ENCODE data around the gene RPAP3. TPM values are rescaled to one million over a fixed set of nuclear protein-coding genes. Genes with fewer than 3 reads are reported as not detected.

Gene RPAP3
- polyA plus RNA-seq, 1 donor (not counting 4 experiments of a cell fraction or from before 2014, with no cell fraction given), result 22.9 TPM

- H3K9me3 ChIP-seq (ENCODE audit: control insufficient read depth, low read depth, low read length), result no peaks in the 10 kb centered on the region
- H3K4me1 ChIP-seq (ENCODE audit: control insufficient read depth, extremely low read depth, insufficient read depth, low read length), result peaks cover 20% of the 10 kb centered on the region
These were observed 15.7 kb upstream of the RPAP3 start for GRCh38 chr12:47721431-47721973.

GRCh38 chr12:47718531-47718930 is 12.7 kb upstream of the RPAP3 start:
- Histone ChIP-seq H3K9me1 (ENCODE audit: control insufficient read depth, extremely low read depth, insufficient read depth, low read length) (no peaks in the 10 kb centered on the region), H3K36me3 (ENCODE audit: control insufficient read depth in 2 of 2, extremely low read depth in 1 of 2, insufficient read depth in 2 of 2, low read length in 2 of 2) (no peaks in the 10 kb centered on the region), H3K9me3 (ENCODE audit: control insufficient read depth, low read depth, low read length) (no peaks in the 10 kb centered on the region), H4K20me1 (ENCODE audit: control insufficient read depth, extremely low read depth, insufficient read depth, low read length) (no peaks in the 10 kb centered on the region), H3K4me3 (ENCODE audit: control insufficient read depth in 2 of 3, extremely low read depth in 1 of 3, insufficient read depth in 2 of 3, low read depth in 1 of 3, low read length in 3 of 3) (no peak overlapping the region), H3K79me2 (ENCODE audit: control insufficient read depth, insufficient read depth, low read length) (no peaks in the 10 kb centered on the region), H3K4me1 (ENCODE audit: control insufficient read depth, extremely low read depth, insufficient read depth, low read length) (peaks cover 16% of the 10 kb centered on the region), H3K9ac (ENCODE audit: control insufficient read depth, extremely low read depth, insufficient read depth, low read length) (no peak overlapping the region), H2AFZ (ENCODE audit: control insufficient read depth, low read length) (no peak overlapping the region), H3K4me2 (ENCODE audit: control insufficient read depth, extremely low read depth, insufficient read depth, low read depth, low read length) (no peak overlapping the region), H3K27me3 (ENCODE audit: control insufficient read depth, extremely low read depth, insufficient read depth, low read length) (no peaks in the 10 kb centered on the region), H3K27ac (ENCODE audit: control insufficient read depth, insufficient read depth, low read length) (no peak overlapping the region)
- FAIRE-seq (no peak), DNase-seq (ENCODE audit: low read depth, low spot score) (no peak)
- dilution Hi-C loops (cut with MboI; ENCODE audit: extremely low pct_ligation_motif_present, low sequenced_read_pairs), result no loop called here
- TF ChIP-seq EZH2 (IDR thresholded peaks at IDR 0.05; ENCODE audit: low read length) (no peak), CTCF (optimal IDR thresholded peaks at IDR 0.05 in 1 of 3, IDR thresholded peaks at IDR 0.05 in 1 of 3, conservative IDR thresholded peaks at IDR 0.05 in 1 of 3; ENCODE audit: extremely low read depth in 1 of 3, insufficient read depth in 2 of 3, low read length in 3 of 3) (no peak)

More at GRCh38 chr12:47721431-47721973, 15.7 kb upstream of the RPAP3 start:
- TF ChIP-seq EZH2 (IDR thresholded peaks at IDR 0.05; ENCODE audit: low read length) (no peak), CTCF (optimal IDR thresholded peaks at IDR 0.05 in 1 of 3, IDR thresholded peaks at IDR 0.05 in 1 of 3, conservative IDR thresholded peaks at IDR 0.05 in 1 of 3; ENCODE audit: extremely low read depth in 1 of 3, insufficient read depth in 2 of 3, low read length in 3 of 3) (no peak)
- Histone ChIP-seq H3K36me3 (ENCODE audit: control insufficient read depth in 2 of 2, extremely low read depth in 1 of 2, insufficient read depth in 2 of 2, low read length in 2 of 2) (no peaks in the 10 kb centered on the region), H2AFZ (ENCODE audit: control insufficient read depth, low read length) (no peak overlapping the region), H3K27me3 (ENCODE audit: control insufficient read depth, extremely low read depth, insufficient read depth, low read length) (no peaks in the 10 kb centered on the region), H3K27ac (ENCODE audit: control insufficient read depth, insufficient read depth, low read length) (no peak overlapping the region), H4K20me1 (ENCODE audit: control insufficient read depth, extremely low read depth, insufficient read depth, low read length) (no peaks in the 10 kb centered on the region), H3K9ac (ENCODE audit: control insufficient read depth, extremely low read depth, insufficient read depth, low read length) (no peak overlapping the region), H3K4me2 (ENCODE audit: control insufficient read depth, extremely low read depth, insufficient read depth, low read depth, low read length) (no peak overlapping the region), H3K9me1 (ENCODE audit: control insufficient read depth, extremely low read depth, insufficient read depth, low read length) (no peaks in the 10 kb centered on the region), H3K4me3 (ENCODE audit: control insufficient read depth in 2 of 3, extremely low read depth in 1 of 3, insufficient read depth in 2 of 3, low read depth in 1 of 3, low read length in 3 of 3) (no peak overlapping the region), H3K79me2 (ENCODE audit: control insufficient read depth, insufficient read depth, low read length) (no peaks in the 10 kb centered on the region)
- dilution Hi-C loops (cut with MboI; ENCODE audit: extremely low pct_ligation_motif_present, low sequenced_read_pairs), result no loop called here
- FAIRE-seq (no peak), DNase-seq (ENCODE audit: low read depth, low spot score) (no peak)

Measured in keratinocyte (primary cell).